ENCODE data around the gene CAPN5. TPM values are rescaled to one million over a fixed set of nuclear protein-coding genes. Genes with fewer than 3 reads are reported as not detected.

The CAPN5 gene
- total and polyA plus RNA-seq, 2 donors (not counting 1 experiment from before 2014, with no cell fraction given) = 17.5 to 20.4 TPM

- H3K4me2 ChIP-seq (ENCODE audit: extremely low read depth, insufficient read depth, low read length) = no peak overlapping the region
- no peaks in the 10 kb centered on the region for H3K36me3 ChIP-seq (ENCODE audit: control insufficient read depth, insufficient read depth, low read length)
- H3K9ac ChIP-seq (ENCODE audit: insufficient read depth, low read length) = no peak overlapping the region
- H3K27ac ChIP-seq (ENCODE audit: insufficient read depth, low read length) = no peak overlapping the region
- no peaks in the 10 kb centered on the region for H3K9me3 ChIP-seq (ENCODE audit: control insufficient read depth, insufficient read depth, low read depth, low read length)
- H3K4me3 ChIP-seq (replicated peaks in 1 of 4; ENCODE audit: control extremely low read depth in 1 of 4, insufficient read depth in 1 of 4, low read depth in 3 of 4, low read length in 4 of 4) = no peak overlapping the region
- no peaks in the 10 kb centered on the region for H4K20me1 ChIP-seq (ENCODE audit: control insufficient read depth, extremely low read depth, insufficient read depth, low read length)
- no peak for DNase-seq (ENCODE audit: low read depth in 2 of 2)
- no peaks in the 10 kb centered on the region for H3K27me3 ChIP-seq (ENCODE audit: control insufficient read depth, insufficient read depth, low read length)
- no peaks in the 10 kb centered on the region for H3K79me2 ChIP-seq (ENCODE audit: control insufficient read depth, insufficient read depth, low read length)
- TF ChIP-seq CTCF (conservative IDR thresholded peaks at IDR 0.05 in 1 of 2, IDR thresholded peaks at IDR 0.05 in 1 of 2; ENCODE audit: low read depth in 1 of 2, low read length in 2 of 2) = no peak
- TF ChIP-seq EZH2 (IDR thresholded peaks at IDR 0.05; ENCODE audit: low read length, missing control alignments) = no peak
- no peak overlapping the region for H2AFZ ChIP-seq (ENCODE audit: low read length)
- H3K4me1 ChIP-seq (ENCODE audit: control insufficient read depth, extremely low read depth, insufficient read depth, low read length) = peaks cover 28% of the 10 kb centered on the region
Measured at GRCh38 chr11:77111946-77112345, 45.2 kb downstream of the CAPN5 start.

GRCh38 chr11:77112641-77113381 is 46.0 kb downstream of the CAPN5 start:
- H3K27me3 ChIP-seq (ENCODE audit: control insufficient read depth, insufficient read depth, low read length) = no peaks in the 10 kb centered on the region
- no peak overlapping the region for H2AFZ ChIP-seq (ENCODE audit: low read length)
- DNase-seq (ENCODE audit: low read depth in 2 of 2) = no peak
- H3K9me3 ChIP-seq (ENCODE audit: control insufficient read depth, insufficient read depth, low read depth, low read length) = no peaks in the 10 kb centered on the region
- H4K20me1 ChIP-seq (ENCODE audit: control insufficient read depth, extremely low read depth, insufficient read depth, low read length) = no peaks in the 10 kb centered on the region
- H3K4me3 ChIP-seq (replicated peaks in 1 of 4; ENCODE audit: control extremely low read depth in 1 of 4, insufficient read depth in 1 of 4, low read depth in 3 of 4, low read length in 4 of 4) = no peak overlapping the region
- no peak for TF ChIP-seq EZH2 (IDR thresholded peaks at IDR 0.05; ENCODE audit: low read length, missing control alignments)
- TF ChIP-seq CTCF (conservative IDR thresholded peaks at IDR 0.05 in 1 of 2, IDR thresholded peaks at IDR 0.05 in 1 of 2; ENCODE audit: low read depth in 1 of 2, low read length in 2 of 2) = no peak
- no peak overlapping the region for H3K9ac ChIP-seq (ENCODE audit: insufficient read depth, low read length)
- no peak overlapping the region for H3K4me2 ChIP-seq (ENCODE audit: extremely low read depth, insufficient read depth, low read length)
- no peaks in the 10 kb centered on the region for H3K79me2 ChIP-seq (ENCODE audit: control insufficient read depth, insufficient read depth, low read length)
- peaks cover 22% of the 10 kb centered on the region for H3K4me1 ChIP-seq (ENCODE audit: control insufficient read depth, extremely low read depth, insufficient read depth, low read length)
- no peak overlapping the region for H3K27ac ChIP-seq (ENCODE audit: insufficient read depth, low read length)
- no peaks in the 10 kb centered on the region for H3K36me3 ChIP-seq (ENCODE audit: control insufficient read depth, insufficient read depth, low read length)

- TF ChIP-seq EZH2 (IDR thresholded peaks at IDR 0.05; ENCODE audit: low read length, missing control alignments) (no peak), CTCF (conservative IDR thresholded peaks at IDR 0.05 in 1 of 2, IDR thresholded peaks at IDR 0.05 in 1 of 2; ENCODE audit: low read depth in 1 of 2, low read length in 2 of 2) (peak; percentile 42 to 69)
- Histone ChIP-seq H3K27me3 (ENCODE audit: control insufficient read depth, insufficient read depth, low read length) (no peaks in the 10 kb centered on the region), H3K4me1 (ENCODE audit: control insufficient read depth, extremely low read depth, insufficient read depth, low read length) (peaks cover 15% of the 10 kb centered on the region), H3K79me2 (ENCODE audit: control insufficient read depth, insufficient read depth, low read length) (no peaks in the 10 kb centered on the region), H3K9me3 (ENCODE audit: control insufficient read depth, insufficient read depth, low read depth, low read length) (no peaks in the 10 kb centered on the region), H3K36me3 (ENCODE audit: control insufficient read depth, insufficient read depth, low read length) (peaks cover 2% of the 10 kb centered on the region), H3K4me3 (replicated peaks in 1 of 4; ENCODE audit: control extremely low read depth in 1 of 4, insufficient read depth in 1 of 4, low read depth in 3 of 4, low read length in 4 of 4) (no peak overlapping the region), H4K20me1 (ENCODE audit: control insufficient read depth, extremely low read depth, insufficient read depth, low read length) (no peaks in the 10 kb centered on the region), H3K27ac (ENCODE audit: insufficient read depth, low read length) (no peak overlapping the region), H3K4me2 (ENCODE audit: extremely low read depth, insufficient read depth, low read length) (no peak overlapping the region), H3K9ac (ENCODE audit: insufficient read depth, low read length) (no peak overlapping the region), H2AFZ (ENCODE audit: low read length) (no peak overlapping the region)
- DNase-seq (ENCODE audit: low read depth in 2 of 2) = peak; percentile 29 to 54
Measured at GRCh38 chr11:77113382-77114088, 46.8 kb downstream of the CAPN5 start.

All from fibroblast of lung (primary cell).